ENCODE data around the gene HSFY2.
"Not testable (repeated sequence)": the region's sequence is repeated elsewhere in the genome, so short reads cannot be mapped to it uniquely, and the experiment has no call there.

The HSFY2 gene

DNA sequence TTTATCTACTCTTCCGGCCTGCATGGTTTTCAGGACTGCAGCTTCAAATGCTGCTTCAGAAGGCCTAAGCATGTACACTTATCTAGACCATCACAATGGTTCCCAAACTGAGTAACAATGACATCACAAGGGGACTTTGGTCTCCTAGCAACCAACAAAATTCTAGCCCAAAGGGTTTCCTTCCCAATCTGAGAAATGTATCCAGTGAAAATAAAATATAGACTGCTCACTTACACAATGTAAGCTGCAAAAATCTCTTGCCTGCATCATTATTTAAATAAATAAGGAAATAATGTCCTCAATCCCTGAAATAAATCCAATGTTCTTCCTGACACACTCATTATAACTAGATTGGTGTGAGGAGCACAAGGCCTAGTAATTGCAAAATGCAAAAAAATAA, at the start of gene HSFY2:
TSS of gene HSFY2 (minus strand) at position 101 of the 400 bp plus-strand sequence. CDS start 117 bp downstream, outside the sequence.
- not testable (repeated sequence) for DNase-seq

DNA sequence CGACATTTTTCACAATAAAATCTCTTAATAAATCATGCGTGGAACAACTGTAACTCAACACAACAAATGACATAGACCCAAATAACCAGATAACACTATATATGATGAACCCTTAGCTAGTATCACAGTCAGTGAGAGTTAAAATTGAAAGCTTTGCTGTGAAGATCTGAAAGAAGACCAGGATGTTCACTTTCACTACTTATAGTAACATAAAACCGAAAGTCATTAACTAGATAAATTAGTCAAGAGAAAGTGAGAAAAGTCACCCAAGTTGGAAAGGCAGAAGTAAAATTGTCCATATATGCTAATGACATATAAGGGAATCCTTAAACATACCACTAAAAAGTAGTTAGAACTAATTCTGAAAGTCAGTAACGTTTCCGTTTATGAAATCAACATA, 42.2 kb upstream of the HSFY2 start:
- DNase-seq: not testable (repeated sequence)

GRCh38 chrY:18788757-18789406, 15.3 kb upstream of the HSFY2 start:
- not testable (repeated sequence) for DNase-seq

DNA sequence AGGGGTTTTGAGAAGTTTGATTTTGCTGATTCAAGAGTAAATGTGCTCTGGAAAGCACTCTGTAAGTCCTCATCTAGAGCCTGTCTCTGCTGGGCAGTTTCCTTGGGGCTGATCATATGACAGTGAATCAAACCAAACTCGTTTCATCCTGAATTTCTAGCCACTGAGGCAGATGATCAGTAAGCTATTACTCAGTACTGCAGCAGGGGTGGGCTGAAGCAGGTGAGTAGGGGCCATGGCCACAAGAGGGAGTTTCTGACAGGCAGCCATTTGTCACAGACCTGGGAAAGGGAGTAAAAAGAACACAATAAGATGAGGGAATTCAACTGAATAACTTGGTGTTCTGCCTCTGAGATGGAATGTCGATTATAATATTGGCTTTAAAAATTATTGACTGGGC, 19.5 kb downstream of the HSFY2 start:
- DNase-seq: not testable (repeated sequence)

DNA sequence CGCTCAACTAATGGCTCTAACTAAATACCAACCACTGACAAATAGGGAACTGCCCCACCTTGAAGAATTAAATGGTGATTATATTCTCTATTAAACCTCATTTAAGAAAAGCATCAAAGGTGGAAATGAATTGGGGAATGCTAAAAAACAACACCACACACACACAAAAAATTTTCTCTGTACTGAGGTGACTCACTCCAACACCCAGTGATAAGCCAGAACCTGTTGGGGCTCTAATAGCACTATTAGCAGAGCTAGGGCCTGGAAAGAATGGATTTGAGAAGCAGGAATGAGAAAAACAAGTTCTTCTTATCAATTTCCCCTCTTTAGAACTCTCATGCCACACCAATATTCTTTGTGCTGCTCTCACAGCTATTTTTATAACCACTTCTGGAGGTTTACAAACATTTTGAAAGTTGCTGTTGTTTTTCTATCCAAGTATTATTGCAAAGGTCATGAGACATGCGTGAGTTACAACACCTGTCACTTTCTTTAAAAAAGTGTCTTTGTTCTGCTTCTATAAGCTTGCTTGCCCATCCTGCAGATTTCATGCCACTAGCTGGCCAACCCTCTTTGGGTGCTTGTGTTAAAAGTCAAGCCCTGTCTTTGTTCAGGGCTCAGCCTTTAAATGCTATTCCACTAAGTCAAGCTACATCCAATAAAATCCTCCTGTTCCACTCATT, 20.3 kb downstream of the HSFY2 start:
- DNase-seq: not testable (repeated sequence)

DNA sequence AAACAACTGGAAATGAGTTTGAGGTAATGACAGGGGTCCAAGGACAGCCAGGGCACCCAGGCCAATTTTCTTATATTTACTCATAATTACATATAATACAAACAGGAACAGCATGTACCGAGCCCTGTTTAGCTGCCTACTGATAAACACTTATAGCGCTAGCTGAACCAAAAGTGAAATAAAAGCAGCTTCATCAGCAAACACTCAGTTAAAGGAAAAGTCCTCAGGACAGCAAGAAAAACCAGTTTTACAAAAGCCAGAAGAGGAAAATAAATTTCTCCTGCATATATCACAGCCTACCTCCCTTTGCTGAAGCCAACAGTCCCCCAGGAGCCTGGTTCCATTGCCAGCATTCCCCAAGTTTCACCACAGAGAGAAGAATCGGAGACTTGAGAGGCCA, 49.8 kb downstream of the HSFY2 start:
- DNase-seq: not testable (repeated sequence)
